Measurements from ENCODE around the gene SMAD1. TPM values are rescaled to one million over a fixed set of nuclear protein-coding genes. Genes with fewer than 3 reads are reported as not detected.
"Not testable (repeated sequence)": the region's sequence is repeated elsewhere in the genome, so short reads cannot be mapped to it uniquely, and the experiment has no call there.

The SMAD1 gene
- total RNA-seq, 1 donor from 2014 or later, result 26.8 TPM

- H3K27ac Mint-ChIP-seq (ENCODE audit: unreplicated experiment), result no peak overlapping the region
- H3K36me3 Mint-ChIP-seq (ENCODE audit: low read depth), result peaks cover 4% of the 10 kb centered on the region
- TF ChIP-seq CTCF (conservative IDR thresholded peaks at IDR 0.05), result no peak
Measured at GRCh38 chr4:145531223-145531622, 49.6 kb downstream of the SMAD1 start.

GRCh38 chr4:145531859-145532258, 50.2 kb downstream of the SMAD1 start:
- H3K9me3 Mint-ChIP-seq, result no peaks in the 10 kb centered on the region
- no peaks in the 10 kb centered on the region for H3K27me3 Mint-ChIP-seq (ENCODE audit: low read depth)
- no peak for DNase-seq (ENCODE audit: low read depth, low spot score)
- H3K4me3 Mint-ChIP-seq, result no peak overlapping the region
- H3K27ac Mint-ChIP-seq (ENCODE audit: unreplicated experiment), result peak overlapping the region; percentile 63
- peaks cover 2% of the 10 kb centered on the region for H3K36me3 Mint-ChIP-seq (ENCODE audit: low read depth)
- H3K4me1 Mint-ChIP-seq, result peaks cover 9% of the 10 kb centered on the region
- no peak for TF ChIP-seq CTCF (conservative IDR thresholded peaks at IDR 0.05)

More at GRCh38 chr4:145531223-145531622, 49.6 kb downstream of the SMAD1 start:
- no peak for DNase-seq (ENCODE audit: low read depth, low spot score)
- peaks cover 9% of the 10 kb centered on the region for H3K4me1 Mint-ChIP-seq
- H3K27me3 Mint-ChIP-seq (ENCODE audit: low read depth), result no peaks in the 10 kb centered on the region
- no peak overlapping the region for H3K4me3 Mint-ChIP-seq
- H3K9me3 Mint-ChIP-seq, result no peaks in the 10 kb centered on the region

- H3K36me3 Mint-ChIP-seq (ENCODE audit: low read depth), result no peaks in the 10 kb centered on the region
- peaks cover 9% of the 10 kb centered on the region for H3K4me1 Mint-ChIP-seq
- H3K27me3 Mint-ChIP-seq (ENCODE audit: low read depth), result no peaks in the 10 kb centered on the region
- no peak for TF ChIP-seq CTCF (conservative IDR thresholded peaks at IDR 0.05)
- no peak overlapping the region for H3K4me3 Mint-ChIP-seq
- DNase-seq (ENCODE audit: low read depth, low spot score), result no peak
- no peaks in the 10 kb centered on the region for H3K9me3 Mint-ChIP-seq
- no peak overlapping the region for H3K27ac Mint-ChIP-seq (ENCODE audit: unreplicated experiment)
Measured at GRCh38 chr4:145533001-145533400, 51.3 kb downstream of the SMAD1 start.

GRCh38 chr4:145533415-145533814, 51.8 kb downstream of the SMAD1 start:
- H3K9me3 Mint-ChIP-seq; H3K4me3 Mint-ChIP-seq; DNase-seq (ENCODE audit: low read depth, low spot score); H3K27me3 Mint-ChIP-seq (ENCODE audit: low read depth); H3K27ac Mint-ChIP-seq (ENCODE audit: unreplicated experiment); H3K36me3 Mint-ChIP-seq (ENCODE audit: low read depth); H3K4me1 Mint-ChIP-seq: not testable (repeated sequence)

- no peak for TF ChIP-seq CTCF (conservative IDR thresholded peaks at IDR 0.05)
- Mint-ChIP-seq H3K4me3 (no peak overlapping the region), H3K27me3 (ENCODE audit: low read depth) (no peaks in the 10 kb centered on the region), H3K27ac (ENCODE audit: unreplicated experiment) (no peak overlapping the region), H3K36me3 (ENCODE audit: low read depth) (no peaks in the 10 kb centered on the region), H3K4me1 (peaks cover 15% of the 10 kb centered on the region), H3K9me3 (no peaks in the 10 kb centered on the region)
- no peak for DNase-seq (ENCODE audit: low read depth, low spot score)
Measured at GRCh38 chr4:145533961-145534360, 52.3 kb downstream of the SMAD1 start.

GRCh38 chr4:145535202-145535601, 53.5 kb downstream of the SMAD1 start:
- Mint-ChIP-seq H3K9me3 (no peaks in the 10 kb centered on the region), H3K27me3 (ENCODE audit: low read depth) (no peaks in the 10 kb centered on the region), H3K4me3 (no peak overlapping the region), H3K27ac (ENCODE audit: unreplicated experiment) (no peak overlapping the region), H3K36me3 (ENCODE audit: low read depth) (no peaks in the 10 kb centered on the region), H3K4me1 (peaks cover 20% of the 10 kb centered on the region)
- no peak for DNase-seq (ENCODE audit: low read depth, low spot score)
- TF ChIP-seq CTCF (conservative IDR thresholded peaks at IDR 0.05), result no peak

Measured in neural crest cell (in vitro differentiated cells).